AG04450 (cell line): ENCODE results near the gene PLA2G2A. TPM values are rescaled to one million over a fixed set of nuclear protein-coding genes. Genes with fewer than 3 reads are reported as not detected.

Experiments
- CTCF ChIA-PET: fragments of 300-600, 350-600 bp; formaldehyde crosslinking; extraction: SDS; loops from one replicate; lab custom pipeline; 2022; ENCODE audit warnings: antibody characterized with exemption, inconsistent platforms; lab: Charles Lee
- POLR2A ChIA-PET: fragments of 350-600 bp; formaldehyde crosslinking; extraction: SDS; loops from one replicate; lab custom pipeline; 2021; ENCODE audit warnings: antibody characterized with exemption, inconsistent platforms; lab: Yijun Ruan, JAX
- DNase-seq: peaks from one replicate; pipeline ENCODE4 v3.0.0-alpha.2; 2011; ENCODE audit warnings: low read depth, low spot score
- H3K27ac ChIP-seq: one replicate; pipeline ENCODE4 v1.5.1; 2012; ENCODE audit warnings: low read depth, low read length, control low read depth
- H3K27me3 ChIP-seq: one replicate; pipeline ENCODE4 v1.6.0; 2012; ENCODE audit warnings: low read length; ENCODE audit not compliant: control insufficient read depth, insufficient read depth
- H3K4me3 ChIP-seq: 2 replicates; pipeline ENCODE4 v1.5.1; 2011; ENCODE audit warnings: mild to moderate bottlenecking, low read depth, low read length, control low read depth
- H3K9me3 ChIP-seq: 2 replicates; pipeline ENCODE4 v1.5.1; 2012; ENCODE audit warnings: low read length; ENCODE audit not compliant: control insufficient read depth, insufficient read depth
- polyA minus RNA-seq: library from RNA; depleted of rRNA, polyadenylated mRNA; stranded (reverse); fragments of >200 nt; gene quantifications from 2 replicates; pipeline ENCODE4 v1.2.3, GENCODE V29; 2011; rRNA and poly(A)+ RNA removed
- polyA plus RNA-seq: library from polyadenylated mRNA; depleted of rRNA; stranded (reverse); fragments of >200 nt; gene quantifications from 2 replicates; pipeline ENCODE4 v1.2.3, GENCODE V29; 2011; rRNA removed
- TF ChIP-seq, protein P1 (sequence below): IDR thresholded peaks from 2 replicates; pipeline ENCODE4 v1.5.1; 2011; ENCODE audit warnings: low read depth, low read length, control low read depth, inconsistent platforms

The PLA2G2A gene, protein sequence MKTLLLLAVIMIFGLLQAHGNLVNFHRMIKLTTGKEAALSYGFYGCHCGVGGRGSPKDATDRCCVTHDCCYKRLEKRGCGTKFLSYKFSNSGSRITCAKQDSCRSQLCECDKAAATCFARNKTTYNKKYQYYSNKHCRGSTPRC
- not detected in 2 replicates for polyA plus RNA-seq
- not detected in 2 replicates for polyA minus RNA-seq

DNA sequence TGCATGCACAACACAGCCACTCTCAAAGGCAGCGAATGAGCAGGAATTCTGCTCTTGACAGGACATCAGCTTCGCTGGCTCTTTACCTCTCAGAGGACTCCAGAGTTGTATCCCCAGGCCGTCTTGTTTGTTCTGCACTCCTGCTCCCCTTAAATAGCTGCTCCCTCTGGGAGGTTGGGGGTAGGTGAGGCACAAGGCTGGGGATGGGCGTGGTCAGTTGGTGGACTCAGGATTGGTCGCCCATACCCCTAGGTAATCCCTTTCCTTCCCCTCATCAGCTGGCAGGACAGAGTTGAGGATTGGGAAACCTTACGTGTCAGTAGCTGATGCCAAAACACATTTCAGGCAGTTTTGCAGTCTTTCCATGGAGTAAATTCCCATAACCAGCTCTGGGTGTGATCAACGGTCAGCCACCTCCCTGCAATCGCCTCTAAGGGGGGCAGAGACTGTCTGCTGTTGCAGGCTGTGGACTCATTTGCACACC, at the start of gene PLA2G2A:
Gene PLA2G2A, minus strand, starts transcription at position 125 of the 484 bp plus-strand sequence. CDS start 845 bp downstream, outside the sequence.
- TF ChIP-seq, protein P1, sequence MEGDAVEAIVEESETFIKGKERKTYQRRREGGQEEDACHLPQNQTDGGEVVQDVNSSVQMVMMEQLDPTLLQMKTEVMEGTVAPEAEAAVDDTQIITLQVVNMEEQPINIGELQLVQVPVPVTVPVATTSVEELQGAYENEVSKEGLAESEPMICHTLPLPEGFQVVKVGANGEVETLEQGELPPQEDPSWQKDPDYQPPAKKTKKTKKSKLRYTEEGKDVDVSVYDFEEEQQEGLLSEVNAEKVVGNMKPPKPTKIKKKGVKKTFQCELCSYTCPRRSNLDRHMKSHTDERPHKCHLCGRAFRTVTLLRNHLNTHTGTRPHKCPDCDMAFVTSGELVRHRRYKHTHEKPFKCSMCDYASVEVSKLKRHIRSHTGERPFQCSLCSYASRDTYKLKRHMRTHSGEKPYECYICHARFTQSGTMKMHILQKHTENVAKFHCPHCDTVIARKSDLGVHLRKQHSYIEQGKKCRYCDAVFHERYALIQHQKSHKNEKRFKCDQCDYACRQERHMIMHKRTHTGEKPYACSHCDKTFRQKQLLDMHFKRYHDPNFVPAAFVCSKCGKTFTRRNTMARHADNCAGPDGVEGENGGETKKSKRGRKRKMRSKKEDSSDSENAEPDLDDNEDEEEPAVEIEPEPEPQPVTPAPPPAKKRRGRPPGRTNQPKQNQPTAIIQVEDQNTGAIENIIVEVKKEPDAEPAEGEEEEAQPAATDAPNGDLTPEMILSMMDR: no peak
- ChIA-PET POLR2A (no interaction called here), CTCF (no interaction called here)
- H3K27ac ChIP-seq: no peak within 1 kb of the TSS
- no peak for DNase-seq
- no peak within 1 kb of the TSS for H3K4me3 ChIP-seq
- H3K9me3 ChIP-seq: peaks cover 3% of the 10 kb centered on the region; the same call in 1 of the 2 replicates
- H3K27me3 ChIP-seq: peaks cover 38% of the 10 kb centered on the region

DNA sequence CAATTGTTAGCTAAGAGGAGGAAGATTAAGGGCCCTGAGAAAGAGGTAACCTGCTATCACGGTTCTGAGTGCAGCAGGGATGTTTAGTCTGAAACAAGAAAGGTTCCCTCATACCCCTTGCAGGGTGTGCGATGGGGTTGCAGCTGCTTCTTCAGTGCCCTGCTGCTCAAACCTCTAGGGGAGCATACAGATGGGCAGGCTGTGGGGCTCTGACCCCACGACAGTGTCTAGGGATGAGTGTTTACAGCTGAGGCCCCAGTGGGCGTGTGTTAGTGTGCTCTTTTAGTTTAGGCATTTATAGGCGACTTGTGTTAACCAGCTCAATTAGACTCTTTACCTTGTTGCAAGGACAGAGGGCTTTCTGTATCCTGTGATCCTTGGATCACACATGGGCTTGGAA, 49.3 kb upstream of the PLA2G2A start:
- TF ChIP-seq, protein P1: no peak
- no peak overlapping the region for H3K4me3 ChIP-seq
- DNase-seq: no peak
- no peak overlapping the region for H3K27ac ChIP-seq
- no peaks in the 10 kb centered on the region for H3K9me3 ChIP-seq
- POLR2A ChIA-PET: no interaction called here
- H3K27me3 ChIP-seq: peaks cover 22% of the 10 kb centered on the region
- CTCF ChIA-PET: no interaction called here

DNA sequence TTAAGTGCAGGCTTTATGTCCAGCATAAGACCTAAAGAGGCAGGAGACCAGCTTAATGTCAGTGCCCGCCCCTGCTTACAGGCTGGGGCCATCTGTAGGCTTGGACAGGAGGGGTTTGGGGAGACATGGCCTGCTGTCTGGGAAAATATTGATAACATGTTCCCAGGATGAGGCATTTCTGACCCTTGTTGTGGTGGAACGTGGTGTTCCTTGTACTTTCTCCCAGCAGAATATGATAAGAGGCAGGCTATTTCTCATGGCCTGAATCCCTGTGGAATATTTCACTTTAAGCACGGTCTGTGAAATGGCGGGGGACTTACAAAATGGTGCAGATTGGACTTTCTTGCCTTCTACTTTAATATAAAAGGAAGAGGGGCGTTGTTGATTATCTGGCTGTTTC, 48.7 kb upstream of the PLA2G2A start:
- Histone ChIP-seq H3K9me3 (no peaks in the 10 kb centered on the region), H3K4me3 (no peak overlapping the region), H3K27ac (no peak overlapping the region), H3K27me3 (peaks cover 18% of the 10 kb centered on the region)
- ChIA-PET POLR2A (no interaction called here), CTCF (no interaction called here)
- no peak for DNase-seq
- TF ChIP-seq, protein P1: no peak

DNA sequence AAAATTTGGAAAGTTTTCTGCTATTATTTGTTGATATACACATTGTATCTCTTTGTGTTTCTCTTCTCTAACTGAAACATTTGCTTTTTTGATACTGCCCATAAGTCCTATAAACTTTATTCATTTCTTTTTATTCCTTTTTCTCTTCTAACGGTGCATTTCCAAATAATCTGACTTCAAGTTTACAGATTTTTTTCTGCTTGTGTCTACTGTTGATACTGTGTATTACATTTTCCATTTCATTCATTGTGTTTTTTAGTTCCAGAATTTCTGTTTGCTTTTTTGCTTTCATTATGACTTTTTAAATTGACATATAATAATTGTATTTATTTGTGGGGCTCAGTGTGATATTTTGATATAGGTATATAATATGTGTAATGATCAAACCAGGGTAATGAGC, 38.3 kb upstream of the PLA2G2A start:
- ChIA-PET POLR2A (no interaction called here), CTCF (no interaction called here)
- Histone ChIP-seq H3K9me3 (no peaks in the 10 kb centered on the region), H3K27me3 (no peaks in the 10 kb centered on the region), H3K4me3 (no peak overlapping the region), H3K27ac (no peak overlapping the region)
- DNase-seq: no peak
- TF ChIP-seq, protein P1: no peak

DNA sequence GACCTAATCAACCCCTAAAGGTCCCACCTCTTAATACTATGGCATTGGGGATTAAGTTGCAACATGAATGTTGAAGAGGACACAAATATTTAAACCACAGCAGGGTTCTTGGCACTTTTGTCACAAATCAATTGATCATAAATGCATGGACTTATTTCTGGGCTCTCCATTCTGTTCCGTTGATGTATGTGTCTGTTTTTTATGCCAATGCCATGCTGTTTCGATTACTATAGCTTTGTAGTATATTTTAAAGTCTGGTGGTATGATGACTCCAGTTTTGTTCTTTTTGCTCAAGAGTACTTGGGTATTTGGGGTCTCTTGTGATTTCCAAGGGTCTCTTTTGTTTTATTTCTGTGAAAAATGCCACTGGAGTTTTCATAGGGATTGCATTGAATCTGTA, 34.7 kb upstream of the PLA2G2A start:
- Histone ChIP-seq H3K27me3 (no peaks in the 10 kb centered on the region), H3K27ac (no peak overlapping the region), H3K4me3 (no peak overlapping the region), H3K9me3 (no peaks in the 10 kb centered on the region)
- TF ChIP-seq, protein P1: no peak
- no peak for DNase-seq
- ChIA-PET CTCF (no interaction called here), POLR2A (no interaction called here)
